GM18520 (cell line): Measurements from ENCODE around the gene CKMT2.

Experiments
- ATAC-seq: cut with Tn5 transposase; IDR thresholded peaks from one replicate; pipeline ENCODE4 v1.9.1; 2021; ENCODE audit not compliant: unreplicated experiment

CKMT2 gene

GRCh38 chr5:81302596-81302995, 69.5 kb downstream of the CKMT2 start:
- no peak for ATAC-seq

- no peak for ATAC-seq
Measured at GRCh38 chr5:81303563-81303962, 70.4 kb downstream of the CKMT2 start.

- ATAC-seq = no peak
Measured at GRCh38 chr5:81305785-81306184, 72.7 kb downstream of the CKMT2 start.

- no peak for ATAC-seq
Measured at GRCh38 chr5:81308836-81309235, 75.7 kb downstream of the CKMT2 start.

GRCh38 chr5:81310402-81311063, 77.4 kb downstream of the CKMT2 start:
- ATAC-seq = no peak

GRCh38 chr5:81313278-81313677, 80.2 kb downstream of the CKMT2 start:
- ATAC-seq = no peak

- ATAC-seq = no peak
Measured at GRCh38 chr5:81313686-81314085, 80.6 kb downstream of the CKMT2 start.

- ATAC-seq = no peak
Measured at GRCh38 chr5:81314581-81314980, 81.5 kb downstream of the CKMT2 start.

GRCh38 chr5:81315336-81315735, 82.2 kb downstream of the CKMT2 start:
- no peak for ATAC-seq

GRCh38 chr5:81315830-81316229, 82.7 kb downstream of the CKMT2 start:
- no peak for ATAC-seq
